DND-41 (cell line): Measurements from ENCODE around the gene LRRC8D.

ENCODE experiments used
- CTCF ChIP-seq: IDR thresholded peaks from 2 replicates; pipeline ENCODE4 v1.5.1; 2012; ENCODE audit warnings: borderline replicate concordance, low read length, moderate library complexity, mild to moderate bottlenecking; ENCODE audit not compliant: poor library complexity, severe bottlenecking; ENCODE audit errors: extremely low read depth
- EZH2 ChIP-seq: IDR thresholded peaks from 3 replicates; pipeline ENCODE4 v1.6.1; 2012; ENCODE audit warnings: borderline replicate concordance, low read depth, mild to moderate bottlenecking, moderate library complexity, low read length, inconsistent platforms; ENCODE audit not compliant: severe bottlenecking

DNA sequence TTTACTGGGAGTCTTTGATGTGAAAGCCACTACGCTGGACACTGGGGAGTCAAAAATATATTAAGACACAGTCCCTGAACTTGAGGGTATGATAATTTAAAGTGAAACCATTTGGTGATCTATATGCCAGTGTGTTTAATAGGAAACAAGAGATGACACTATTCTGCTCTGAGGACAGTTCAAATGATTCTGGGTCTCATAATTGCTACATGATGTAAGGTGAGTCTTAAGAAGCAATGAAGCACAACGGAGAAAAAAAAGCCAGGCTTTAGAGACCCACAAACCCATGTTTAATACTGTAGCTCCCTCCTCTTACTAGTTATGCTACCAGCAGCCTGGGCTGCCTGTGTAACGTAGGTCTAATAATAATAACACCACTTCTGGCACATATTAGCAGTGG lies 14.2 kb upstream of the LRRC8D start:
- TF ChIP-seq CTCF (no peak), EZH2 (no peak)
